HG02623 (cell line): ENCODE measurements around the gene KPNA4.
"Not testable (repeated sequence)": the region's sequence is repeated elsewhere in the genome, so short reads cannot be mapped to it uniquely, and the experiment has no call there.

Source experiments
- ATAC-seq: cut with Tn5 transposase; IDR thresholded peaks from one replicate; pipeline ENCODE4 v1.9.1; 2021; ENCODE audit warnings: moderate library complexity; ENCODE audit not compliant: unreplicated experiment

KPNA4 gene, protein sequence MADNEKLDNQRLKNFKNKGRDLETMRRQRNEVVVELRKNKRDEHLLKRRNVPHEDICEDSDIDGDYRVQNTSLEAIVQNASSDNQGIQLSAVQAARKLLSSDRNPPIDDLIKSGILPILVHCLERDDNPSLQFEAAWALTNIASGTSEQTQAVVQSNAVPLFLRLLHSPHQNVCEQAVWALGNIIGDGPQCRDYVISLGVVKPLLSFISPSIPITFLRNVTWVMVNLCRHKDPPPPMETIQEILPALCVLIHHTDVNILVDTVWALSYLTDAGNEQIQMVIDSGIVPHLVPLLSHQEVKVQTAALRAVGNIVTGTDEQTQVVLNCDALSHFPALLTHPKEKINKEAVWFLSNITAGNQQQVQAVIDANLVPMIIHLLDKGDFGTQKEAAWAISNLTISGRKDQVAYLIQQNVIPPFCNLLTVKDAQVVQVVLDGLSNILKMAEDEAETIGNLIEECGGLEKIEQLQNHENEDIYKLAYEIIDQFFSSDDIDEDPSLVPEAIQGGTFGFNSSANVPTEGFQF

DNA sequence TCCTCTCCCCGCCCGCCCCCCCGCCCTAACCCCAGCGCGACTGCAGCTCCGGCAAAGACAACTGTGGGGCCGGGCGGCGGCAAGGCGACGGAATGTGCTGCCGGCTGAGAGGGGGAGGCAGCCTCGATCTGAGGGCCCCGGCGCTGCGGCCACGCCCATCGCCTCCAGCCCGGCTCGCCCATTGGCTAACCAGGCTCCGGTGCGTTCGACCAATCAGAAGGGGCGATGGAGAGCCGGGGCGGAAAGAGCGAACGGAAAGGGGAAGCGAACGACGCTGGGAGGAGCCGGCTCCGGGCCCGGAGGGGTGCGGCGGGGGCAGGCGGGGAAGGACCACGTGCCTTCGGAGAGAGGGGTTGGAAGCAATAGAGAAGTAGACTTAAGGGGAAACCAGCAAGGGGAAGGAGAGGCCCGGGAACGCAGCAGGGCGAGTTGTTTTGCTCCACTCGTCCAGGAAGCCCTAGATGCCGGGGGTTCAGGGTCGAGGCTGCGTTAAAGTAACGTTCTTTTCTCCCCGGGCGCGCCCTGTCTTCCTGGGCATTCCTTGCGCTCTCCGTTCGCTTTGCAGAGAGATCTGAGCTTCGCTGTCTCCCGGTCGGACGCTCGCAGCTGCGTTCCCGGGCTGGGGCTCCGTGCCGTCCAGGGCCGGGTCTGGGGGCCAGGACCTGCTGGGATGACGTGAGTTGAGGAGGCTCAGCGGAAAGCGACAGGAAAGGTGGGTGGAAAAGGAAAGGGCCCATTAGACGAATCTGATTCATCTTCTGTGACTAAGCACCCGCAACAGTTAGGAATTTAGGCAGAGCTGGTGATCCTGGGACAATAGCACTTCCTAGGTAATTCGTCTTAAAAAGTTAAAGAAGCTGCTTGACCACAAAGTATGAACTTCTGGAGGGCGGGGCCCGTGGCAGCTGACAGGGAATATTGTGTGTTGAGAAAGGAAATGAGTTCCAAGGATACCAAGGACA is at the start of gene KPNA4:
KPNA4 (minus strand) TSS at position 130 of the 962 bp plus-strand sequence. CDS start 289 bp downstream, outside the sequence.
- ATAC-seq: peak; percentile 88

DNA sequence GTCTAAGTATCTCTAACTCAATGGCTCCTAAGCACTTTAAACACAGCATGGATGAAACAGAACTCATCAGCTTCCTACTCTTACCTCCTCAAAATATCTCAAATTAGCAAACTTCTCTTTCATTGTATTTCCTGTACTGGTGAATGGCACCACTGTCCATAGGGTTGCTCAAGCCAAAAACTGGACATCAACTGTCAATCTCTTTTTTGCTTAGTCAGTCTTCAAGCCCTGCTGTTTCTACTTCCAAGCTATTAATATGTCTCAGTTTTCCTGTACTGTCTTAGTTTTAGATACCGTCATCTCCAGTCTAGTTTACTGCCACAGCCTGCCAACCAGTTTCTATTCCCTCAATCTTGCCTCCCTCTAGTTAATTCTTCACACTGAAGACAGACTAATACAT is 48.3 kb upstream of the KPNA4 start:
- no peak for ATAC-seq

DNA sequence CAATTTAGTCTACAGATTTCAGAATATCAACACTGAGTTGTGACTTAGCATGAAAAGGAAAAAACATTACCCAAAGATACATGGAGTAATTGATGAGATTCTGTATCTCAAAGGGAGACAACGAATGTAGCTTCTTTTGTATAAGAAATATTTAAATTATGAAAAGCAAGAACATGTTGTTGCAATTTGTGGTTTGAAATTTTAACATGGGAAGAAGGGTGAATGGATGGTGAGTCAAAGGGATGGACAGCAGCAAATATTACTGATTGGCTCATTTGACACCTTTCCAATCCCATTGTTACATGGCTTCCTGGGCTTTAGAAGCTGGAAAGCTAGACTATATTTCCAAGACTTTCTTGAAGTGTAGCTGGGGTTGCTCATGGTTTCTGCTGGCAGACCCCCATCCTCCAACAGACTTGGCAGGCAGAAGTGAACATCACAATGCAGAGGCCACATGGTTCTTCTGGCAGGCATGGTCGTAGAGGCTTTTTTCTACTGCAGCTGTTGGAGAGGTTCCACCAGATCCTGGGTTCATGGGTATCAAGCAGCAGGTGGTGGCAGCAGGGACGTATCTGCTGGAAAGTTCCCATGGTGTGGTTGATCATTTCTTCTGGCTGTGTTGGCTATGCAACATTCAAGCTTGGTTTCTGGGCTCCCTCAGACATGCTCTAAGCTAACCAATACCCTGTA is 47.2 kb upstream of the KPNA4 start:
- ATAC-seq: no peak

DNA sequence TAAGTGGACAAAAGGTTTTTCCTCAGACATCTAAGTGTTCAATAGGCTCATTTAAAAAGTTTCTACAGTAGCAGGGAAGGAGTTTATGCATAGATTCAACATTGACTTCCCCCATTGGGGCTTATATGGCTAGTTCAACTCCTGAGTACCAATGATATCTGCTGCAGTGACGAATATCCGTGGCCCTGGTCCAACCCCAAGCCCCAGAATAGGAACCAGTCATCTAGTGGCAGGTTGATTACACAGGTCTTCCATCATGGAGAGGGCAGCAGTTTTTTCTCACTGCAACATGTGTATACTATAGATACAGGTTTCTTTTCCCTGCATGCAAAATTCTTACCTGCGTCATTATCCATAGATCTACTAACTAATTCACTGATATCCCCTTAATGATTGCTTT is 45.8 kb upstream of the KPNA4 start:
- ATAC-seq: no peak

DNA sequence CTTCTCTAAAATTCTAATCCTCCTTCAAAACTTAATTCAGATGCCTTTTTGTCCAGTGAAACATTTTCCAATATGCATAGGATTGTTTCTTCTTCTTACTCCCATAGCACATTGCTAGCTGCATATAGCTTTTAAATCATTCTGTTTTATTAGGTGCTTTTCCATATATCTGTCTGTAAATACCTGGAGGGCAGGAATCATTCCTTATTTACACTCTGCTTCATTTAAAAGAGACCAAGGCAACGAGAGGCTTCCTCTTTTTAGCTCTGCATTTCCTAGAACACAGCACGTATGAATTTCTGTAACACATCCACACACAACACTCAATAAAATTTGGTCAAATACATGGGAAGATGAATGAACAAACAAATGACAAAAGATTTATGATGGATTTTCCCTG is 43.5 kb upstream of the KPNA4 start:
- no peak for ATAC-seq

DNA sequence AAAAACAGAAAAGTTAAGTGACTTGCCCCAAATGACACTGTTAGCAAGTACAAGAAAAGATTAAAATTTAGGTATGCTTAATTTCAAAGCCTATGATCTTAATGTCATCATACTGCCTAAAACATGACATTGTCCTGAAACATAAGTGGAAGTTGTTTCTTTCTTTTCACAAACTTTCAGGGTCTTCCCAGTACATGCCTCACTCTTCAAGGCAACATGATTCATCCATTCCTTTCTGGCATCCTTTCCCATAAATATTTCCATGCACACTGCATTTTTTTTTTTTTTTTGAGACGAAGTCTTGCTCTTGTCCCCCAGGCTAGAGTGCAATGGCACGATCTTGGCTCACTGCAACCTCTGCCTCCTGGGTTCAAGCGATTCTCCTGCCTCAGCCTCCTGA is 42.5 kb upstream of the KPNA4 start:
- no peak for ATAC-seq

DNA sequence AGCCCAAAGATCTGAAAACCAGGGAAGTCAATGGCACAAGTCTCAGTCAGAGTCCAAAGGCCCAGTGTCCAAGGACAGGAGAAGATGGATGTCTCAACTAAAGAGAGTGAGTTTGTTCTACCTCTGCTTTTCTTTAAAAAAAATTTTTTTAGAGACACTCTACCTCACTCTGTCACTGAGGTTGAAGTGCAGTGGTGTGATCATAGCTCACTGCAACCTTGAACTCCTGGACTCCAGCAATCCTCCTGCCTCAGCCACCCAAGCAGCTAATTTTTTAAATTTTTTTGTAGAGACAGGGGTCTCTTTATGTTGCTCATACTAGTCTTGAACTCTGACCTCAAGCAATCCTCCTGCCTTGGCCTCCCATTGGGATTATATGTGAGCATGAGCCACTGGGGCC is 39.9 kb upstream of the KPNA4 start:
- no peak for ATAC-seq

DNA sequence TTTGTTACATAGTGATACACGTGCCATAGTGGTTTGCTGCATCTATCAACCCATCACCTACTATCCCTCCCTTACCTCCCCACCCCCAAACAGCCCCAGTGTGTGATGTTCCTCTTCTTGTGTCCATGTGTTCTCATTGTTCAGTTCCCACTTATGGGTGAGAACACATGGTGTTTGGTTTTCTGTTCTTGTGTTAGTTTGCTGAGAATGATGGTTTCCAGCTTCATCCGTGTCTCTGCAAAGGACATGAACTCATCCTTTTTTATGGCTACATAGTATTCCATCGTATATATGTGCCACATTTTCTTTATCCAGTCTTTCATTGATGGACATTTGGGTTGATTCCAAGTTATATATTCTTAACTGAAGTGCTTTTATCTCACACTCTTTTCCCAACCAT is 38.5 kb upstream of the KPNA4 start:
- ATAC-seq: not testable (repeated sequence)

DNA sequence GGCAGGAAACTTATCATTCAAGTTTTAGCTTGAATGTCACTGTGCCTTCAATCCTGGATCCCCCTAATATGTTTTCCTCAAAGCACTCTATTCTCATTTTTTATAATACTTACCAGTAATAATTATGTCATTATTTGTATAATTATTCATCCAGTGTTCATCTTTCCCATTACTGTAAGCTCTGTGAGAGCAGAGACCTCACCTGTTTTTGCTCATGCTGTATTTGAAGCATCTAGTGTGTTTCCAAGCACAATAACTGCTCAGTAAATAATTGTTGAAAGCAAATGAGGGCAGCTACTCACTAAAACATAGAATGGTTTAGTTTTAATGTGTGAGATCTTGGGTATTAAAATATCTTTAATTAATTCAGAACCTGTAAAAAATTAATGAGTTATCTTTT is 36.9 kb upstream of the KPNA4 start:
- no peak for ATAC-seq

DNA sequence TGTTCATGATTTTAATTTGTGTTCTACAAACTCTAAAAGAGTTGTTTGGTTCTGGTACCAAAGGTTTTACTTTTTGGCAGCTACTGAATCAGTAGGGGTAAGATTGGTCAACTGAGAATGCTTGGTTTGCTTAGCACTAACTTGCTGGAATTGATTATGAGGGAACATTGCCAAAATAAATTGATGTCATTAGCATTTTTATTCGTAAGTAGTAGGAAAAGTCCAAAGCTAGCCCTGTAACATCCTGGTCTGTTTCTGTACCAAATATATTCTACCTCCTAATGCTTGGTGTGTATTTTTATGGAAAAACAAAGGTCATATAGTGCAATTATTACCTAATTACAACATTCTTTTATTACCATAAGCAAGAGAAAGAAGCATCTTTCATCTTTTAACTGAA is 35.9 kb upstream of the KPNA4 start:
- no peak for ATAC-seq

DNA sequence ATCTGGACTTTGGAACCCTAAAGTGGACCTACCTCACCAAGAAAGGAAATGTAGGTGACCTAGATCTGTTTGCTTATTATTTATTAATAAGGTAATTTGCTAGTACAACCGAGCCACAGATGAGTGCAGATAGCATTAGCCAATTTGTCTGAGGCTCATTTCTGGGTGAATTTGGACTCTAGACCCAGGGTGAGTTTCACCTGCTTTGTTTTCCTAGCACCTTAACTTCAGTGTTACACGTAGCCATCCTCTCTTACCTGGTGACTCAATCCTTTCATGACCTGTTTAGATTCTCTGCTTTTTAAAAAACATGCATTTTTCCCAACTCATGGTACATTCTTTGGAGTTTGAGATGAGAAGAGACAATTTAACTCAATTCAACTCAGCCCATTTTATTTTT is 33.5 kb upstream of the KPNA4 start:
- no peak for ATAC-seq

DNA sequence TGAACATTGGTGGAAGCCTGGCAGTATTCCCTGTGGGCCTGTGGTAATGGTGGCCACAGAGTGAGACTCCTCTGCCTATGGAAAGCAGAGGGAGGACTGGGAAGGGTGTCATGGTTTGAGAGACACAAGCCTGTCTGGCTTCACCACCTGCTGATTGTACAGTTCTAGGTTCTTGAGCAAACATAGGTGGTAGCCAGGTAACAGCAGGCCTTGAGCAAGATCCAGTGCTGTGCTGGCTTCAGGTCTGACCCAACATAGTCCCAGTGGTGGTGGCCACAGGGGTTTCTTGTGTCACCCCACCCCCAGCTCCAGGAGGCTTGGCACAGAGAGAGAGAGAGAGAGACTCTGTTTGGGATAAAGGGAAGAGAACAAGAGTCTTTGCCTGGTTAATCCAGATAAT is 22.7 kb upstream of the KPNA4 start:
- ATAC-seq: no peak

DNA sequence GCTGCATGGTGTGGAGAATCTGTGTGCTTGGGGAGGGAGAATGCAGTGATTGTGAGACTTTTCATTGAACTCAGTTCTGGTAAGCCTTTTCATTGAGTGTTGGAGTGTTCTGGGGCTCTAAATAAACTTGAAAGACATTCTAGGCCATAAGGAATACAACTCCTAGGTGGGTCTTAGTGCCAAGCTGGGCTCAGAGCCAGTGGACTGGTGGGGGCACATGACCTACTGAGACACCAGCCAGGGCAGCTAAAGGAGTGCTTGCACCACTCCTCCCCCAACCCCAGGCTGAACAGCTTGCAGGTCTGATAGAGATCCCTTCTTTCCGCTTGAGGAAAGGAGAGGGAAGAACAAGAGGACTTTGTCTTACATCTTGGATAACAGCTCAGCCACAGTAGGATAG is 21.7 kb upstream of the KPNA4 start:
- ATAC-seq: no peak

DNA sequence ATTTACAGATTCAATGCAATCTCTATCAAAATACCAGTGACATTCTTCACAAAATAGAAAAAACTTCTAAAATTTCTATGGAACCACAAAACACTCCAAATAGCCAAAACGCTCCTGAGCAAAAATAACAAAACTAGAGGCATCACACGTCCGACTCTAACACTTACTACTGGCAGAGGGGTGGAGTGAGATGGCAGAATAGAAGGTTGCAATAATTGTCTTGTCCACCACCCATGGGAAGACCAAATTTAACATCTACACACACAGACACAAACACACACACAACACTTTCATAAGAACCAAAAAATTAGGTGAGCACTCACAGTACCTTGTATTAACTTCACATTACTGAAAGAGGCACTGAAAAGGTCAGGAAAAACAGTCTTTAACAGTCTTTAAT is 21.3 kb upstream of the KPNA4 start:
- no peak for ATAC-seq

DNA sequence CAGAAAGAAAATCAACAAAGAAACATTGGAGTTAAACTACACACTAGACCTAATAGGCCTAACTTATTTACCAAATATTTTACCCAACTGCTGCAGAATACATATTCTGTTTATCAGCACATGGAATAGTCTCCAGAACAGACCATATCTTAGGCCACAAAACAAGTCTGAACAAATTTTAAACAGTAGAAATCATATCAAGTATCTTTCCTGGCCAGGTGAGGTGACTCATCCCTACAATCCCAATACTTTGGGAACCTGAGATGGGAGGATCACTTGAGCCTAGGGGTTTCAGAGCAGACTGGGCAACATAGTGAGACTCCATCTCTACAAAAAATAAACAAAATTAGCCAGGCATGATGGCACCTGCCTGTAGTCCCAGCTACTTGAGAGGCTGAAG is 18.1 kb upstream of the KPNA4 start:
- ATAC-seq: no peak

DNA sequence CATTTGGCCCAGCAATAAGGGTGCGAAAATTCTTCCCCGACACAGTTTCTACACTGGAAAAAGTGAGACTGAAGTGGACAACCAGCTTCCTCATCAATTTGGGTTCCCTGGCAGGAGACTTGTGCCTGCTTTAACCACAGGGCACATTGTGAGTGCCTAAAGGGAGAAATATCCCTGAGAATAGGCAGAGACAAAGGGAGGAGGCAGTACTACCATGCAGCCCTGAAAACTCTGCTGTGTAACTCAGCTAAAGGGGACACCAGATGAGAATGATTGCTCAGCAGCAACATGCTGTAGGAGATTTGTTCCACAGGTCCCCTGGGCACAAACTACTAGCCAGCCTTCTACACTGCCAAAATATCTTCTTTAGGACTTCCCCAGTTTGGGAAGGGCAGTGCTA is 15.6 kb upstream of the KPNA4 start:
- no peak for ATAC-seq

DNA sequence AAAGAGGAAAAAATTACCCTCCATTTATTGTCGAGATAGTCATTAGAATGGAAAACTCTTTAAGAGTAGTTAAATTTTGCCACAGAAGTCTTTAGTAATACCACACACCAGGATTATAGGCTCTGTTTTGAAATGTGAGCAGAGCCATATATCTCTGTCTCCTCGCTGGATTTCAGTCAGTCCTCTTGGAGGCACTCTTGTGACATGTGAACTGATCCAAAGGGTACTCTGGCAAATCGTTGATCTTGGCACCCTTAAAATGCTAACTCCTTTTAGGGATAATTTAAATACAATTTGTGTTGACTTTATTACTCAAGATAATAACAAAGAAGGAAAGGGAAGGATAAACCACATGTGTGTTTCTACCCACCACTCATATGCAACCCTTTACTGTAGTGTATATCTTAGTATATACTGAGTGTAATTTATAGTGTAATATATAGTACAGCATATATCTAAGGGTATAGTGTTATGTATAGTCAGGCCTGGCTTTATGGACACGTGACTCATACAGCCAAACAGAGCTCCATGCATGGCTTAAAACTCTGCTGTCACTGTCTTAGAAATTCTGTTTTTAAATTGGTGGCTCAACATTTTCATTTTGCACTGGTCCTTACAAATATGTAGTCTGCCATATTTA is 12.3 kb upstream of the KPNA4 start:
- ATAC-seq: no peak

DNA sequence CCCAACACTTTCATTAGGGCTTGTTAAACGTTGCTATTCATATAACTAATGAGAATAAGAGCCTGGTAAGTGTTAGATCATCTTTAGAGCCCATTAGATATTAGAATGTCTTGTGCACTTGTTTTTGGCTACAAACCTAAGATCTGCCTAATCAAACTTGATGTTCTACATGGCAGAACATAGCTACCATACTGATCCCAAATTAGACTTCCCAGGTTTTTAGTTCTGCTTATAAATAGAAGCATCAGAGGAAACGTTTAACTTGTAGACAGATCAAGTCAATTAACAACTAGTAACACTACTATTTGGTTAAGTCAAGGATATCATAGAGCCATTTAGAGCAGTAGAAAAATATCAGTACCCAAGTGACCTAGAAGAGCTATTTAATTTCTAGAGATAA is 11.7 kb upstream of the KPNA4 start:
- no peak for ATAC-seq

DNA sequence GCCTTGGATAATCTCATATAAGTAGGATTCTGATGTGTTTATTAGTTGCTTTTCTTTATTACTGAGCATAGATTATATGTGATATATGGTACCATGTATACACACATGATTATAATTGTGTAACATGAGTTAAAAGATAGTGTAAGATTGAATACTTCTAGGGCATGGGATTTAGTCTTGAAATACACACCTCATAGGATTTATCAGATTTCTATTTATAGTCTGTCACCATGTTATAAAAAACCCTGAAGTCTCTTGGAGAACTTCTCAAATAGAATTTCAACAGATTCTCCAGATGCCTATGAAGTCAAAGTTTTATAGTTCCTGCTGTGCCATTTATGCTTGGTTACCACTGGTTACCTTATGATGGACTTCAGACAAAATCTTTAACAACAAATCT is 11.2 kb upstream of the KPNA4 start:
- ATAC-seq: no peak

DNA sequence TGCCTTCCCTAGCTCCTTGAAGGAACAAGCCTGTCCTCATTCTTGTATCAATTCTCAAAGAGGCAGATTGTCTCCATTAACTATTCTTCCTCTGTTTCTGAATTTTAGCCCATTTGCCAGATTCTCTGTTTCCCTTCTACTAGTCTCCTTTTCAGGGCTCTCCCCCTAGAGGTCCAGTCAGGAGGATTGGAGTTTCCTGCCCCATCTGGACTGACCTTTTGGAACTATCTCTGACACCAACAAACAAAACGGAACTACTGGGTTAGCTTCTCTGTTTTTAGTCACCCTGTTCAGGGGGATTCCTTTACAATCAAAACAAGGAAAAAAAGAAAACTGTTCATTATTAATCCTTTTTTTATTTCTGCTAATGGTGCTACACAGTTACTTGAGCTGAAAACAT is 10.2 kb upstream of the KPNA4 start:
- no peak for ATAC-seq

DNA sequence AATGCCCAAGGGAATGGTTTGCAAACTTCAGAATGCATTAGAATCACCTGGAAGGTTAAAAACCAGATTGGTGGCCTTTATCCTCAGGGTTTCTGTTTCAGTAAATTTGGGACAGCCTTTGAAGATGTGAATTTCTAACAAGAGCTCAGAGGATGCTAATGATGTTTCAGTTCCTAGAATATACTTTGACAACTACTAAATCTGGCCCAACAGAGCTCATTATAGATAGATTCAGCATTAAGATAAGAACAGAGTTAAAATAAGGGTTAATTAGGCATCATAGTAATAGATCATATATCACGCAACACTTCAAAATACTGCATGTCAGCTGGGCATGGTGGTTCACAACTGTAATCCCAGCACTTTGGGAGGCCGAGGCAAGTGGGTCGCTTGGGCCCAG is 9.3 kb upstream of the KPNA4 start:
- ATAC-seq: no peak
